NCI-H345 treated with DMSO at 0.1 percent for 48 hours (cell line): ENCODE data around the gene RPS6KA2.
"Not testable (repeated sequence)": the region's sequence is repeated elsewhere in the genome, so short reads cannot be mapped to it uniquely, and the experiment has no call there.

ENCODE experiments used
- DNase-seq: peaks from one replicate; lab custom pipeline; 2025; ENCODE audit not compliant: unreplicated experiment; lab: John Stamatoyannopoulos, UW

RPS6KA2 gene

DNA sequence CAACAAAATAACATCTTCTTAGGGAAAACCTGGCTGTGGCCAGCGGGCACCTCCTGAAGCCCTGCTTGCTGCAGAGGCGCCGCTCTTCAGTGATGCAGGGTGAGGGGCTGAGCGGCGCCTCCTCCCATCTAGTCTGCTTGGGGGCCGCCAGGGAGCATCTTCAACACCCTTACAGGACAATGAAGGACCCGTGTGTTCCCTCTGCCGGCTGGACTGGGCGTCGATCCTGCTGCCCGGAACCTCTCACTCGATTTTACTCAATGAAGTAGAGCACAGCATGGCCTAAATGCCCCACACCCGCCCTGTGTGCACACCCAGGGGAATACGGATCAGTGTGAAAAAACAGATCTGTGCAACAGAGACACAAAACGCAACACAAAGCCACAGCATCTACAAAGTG lies 215.8 kb downstream of the RPS6KA2 start:
- DNase-seq: no peak

DNA sequence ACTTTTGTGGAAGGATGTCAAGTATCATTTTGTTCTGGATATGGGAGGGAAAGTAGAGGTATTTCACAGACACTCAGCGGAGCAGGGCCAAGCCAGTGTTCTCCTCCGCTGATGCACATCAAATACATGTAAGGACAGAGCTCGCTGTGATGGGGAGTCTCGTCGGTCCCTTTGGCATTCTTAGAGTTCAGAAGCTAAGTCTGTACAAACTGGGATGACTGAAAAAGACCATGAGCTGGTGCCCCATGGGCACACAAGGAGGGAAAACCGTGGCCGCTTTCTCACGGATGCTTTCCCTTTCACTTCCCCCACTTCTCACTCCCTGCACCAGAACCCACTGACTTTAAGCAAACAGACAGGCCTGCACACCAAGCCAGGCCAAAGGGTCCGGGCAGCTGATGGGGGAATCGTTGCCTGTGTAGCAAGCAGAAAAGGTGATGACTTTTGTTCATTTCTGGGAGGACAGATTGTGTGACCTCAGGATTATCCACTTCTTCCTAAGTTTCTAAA lies 216.6 kb downstream of the RPS6KA2 start:
- DNase-seq: no peak

DNA sequence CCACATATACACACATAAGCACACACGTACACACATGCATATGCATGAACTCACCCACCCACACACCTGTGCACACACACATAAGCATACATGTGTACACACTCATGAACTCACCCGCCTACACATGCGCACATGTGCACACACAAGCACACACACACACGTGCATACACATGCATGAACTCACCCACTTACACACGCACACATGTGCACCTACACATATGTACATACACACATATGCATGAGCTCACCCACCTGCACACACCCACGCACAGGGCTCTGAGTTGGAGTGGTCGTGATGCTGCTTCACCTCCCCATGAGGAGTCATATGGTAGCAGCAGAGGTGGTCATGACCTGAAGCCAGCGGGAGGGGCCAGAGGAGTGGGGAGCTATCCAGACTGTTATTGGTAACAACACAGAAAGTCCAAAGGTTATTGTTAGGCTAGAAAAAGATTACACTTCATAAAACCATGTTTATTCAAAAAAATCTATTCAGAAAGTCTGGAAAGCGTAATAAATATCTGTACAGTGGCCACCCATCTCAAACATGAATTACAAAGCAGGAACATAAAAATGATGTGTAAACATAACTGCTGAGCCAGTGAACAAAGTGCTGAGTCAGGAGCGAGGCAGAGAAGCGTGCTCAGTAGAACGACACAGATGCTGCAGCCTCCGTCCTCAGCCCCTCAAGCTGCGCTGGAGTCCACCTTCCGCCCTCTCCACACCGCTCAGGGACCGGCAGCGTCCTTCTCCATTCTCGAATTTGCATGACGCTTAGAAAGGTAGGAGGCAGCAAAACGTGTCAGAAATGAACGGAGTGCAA lies 217.9 kb downstream of the RPS6KA2 start:
- no peak for DNase-seq

DNA sequence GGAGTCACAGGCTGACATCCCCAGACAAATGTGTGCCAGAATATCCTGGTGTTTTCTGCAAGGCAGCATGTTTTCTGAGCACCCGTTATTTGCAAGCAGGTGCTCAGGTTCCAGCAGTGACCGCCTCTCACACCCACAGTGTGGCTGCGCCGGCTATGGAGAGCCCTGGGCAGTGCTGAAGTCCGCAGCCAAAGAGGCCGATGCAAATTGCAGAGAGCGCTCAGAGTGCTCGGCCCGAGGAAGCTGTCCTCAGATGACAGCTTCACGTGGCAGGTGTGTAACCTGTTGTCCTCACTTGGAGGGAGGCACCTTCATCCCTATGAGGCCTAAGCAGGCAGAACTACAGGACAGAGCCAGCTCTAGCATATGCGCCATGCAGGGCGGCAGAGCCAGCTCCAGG lies 220.9 kb downstream of the RPS6KA2 start:
- no peak for DNase-seq

DNA sequence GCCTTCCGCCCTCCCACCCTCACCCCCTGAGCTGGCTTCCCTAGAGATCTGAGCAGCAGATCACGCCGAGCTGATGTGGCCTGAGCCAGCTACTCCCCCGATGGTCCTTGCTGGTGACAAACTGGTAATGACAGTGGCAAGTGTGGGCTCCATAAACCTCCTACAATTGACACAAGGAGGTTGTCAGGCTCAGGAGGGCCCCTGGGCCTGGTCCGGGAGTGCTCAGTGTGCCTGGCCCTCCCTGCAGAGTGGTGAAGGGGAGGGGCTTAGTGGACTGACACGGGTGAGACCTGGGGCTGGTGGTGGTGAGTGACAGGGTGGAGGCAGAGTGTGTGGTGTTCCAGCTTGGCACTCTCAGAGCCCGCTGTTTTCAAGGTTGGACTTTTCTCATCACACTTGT lies 221.7 kb downstream of the RPS6KA2 start:
- DNase-seq: no peak

DNA sequence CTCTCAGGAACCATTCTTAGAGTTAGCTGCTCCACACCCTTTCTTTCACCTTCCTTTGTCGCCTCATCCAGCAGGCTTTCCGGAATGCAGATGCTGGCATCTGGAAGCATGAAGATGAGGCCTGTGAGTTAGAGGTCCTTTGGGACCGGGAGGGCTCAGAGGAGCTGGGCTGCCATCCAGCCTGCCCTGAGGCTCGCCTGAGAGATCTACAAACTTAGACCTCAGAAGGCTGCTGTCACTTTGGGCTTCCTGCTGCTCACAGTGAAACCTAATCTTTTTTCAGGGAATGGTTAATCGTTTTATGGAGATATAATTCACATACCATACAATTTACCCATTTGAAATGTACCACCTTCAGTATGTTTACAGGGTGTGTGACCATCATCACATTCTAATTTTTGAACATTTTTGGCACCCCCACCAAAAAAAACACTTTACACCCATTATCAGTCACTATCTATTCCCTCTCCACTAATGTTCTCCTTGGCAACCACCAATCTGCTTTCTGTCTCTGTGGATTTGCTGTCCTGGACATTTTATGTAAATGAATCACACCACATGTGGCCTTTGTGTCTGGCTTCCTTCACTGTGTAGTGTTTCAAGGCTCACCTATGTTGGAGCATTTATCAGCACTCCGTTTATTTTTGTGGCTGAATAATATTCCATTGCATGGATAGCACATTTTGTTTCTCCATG lies 224.3 kb downstream of the RPS6KA2 start:
- DNase-seq: no peak

DNA sequence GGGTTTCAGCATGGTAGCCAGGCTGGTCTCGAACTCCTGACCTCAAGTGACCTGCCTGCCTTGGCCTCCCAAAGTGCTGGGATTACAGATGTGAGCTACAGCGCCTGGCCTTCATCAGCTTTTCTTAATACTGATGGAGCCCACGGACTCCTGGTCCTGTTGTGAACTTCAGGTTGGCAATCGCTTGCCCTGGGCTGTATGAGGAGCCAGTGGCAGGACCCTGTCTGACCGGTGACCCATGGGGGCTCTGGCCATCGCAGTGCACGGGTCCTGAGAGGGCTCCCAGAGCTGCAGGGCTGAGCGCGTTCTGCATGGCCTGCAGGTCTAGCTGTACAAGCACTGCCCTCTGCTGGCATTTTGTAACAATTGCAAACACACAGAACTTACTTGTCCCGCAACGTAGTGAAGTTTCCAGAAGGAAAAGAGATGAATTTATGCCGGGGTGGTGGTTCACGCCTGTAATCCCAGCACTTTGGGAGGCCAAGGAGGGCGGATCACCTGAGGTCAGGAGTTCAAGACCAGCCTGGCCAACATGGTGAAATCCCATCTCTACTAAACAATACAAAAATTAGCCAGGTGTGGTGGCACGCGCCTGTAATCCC lies 226.3 kb downstream of the RPS6KA2 start:
- peak; percentile 42 for DNase-seq

DNA sequence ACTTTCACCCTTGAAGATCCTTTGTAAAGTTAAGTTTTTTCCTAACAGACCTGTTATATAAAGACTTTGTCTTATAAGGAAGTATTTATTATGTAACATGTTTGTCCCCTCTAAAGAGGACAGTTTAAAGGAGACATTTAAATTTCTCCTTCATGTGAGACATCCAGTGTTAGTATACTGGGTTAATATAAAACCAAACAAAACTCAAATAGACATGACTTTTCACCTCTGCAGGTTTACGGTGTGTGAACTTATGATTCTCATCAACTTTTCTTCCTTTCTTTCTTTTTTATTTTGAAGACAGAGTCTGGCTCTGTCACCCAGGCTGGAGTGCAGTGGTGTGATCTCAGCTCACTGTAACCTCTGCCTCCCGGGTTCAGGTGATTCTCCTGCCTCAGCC lies 226.9 kb downstream of the RPS6KA2 start:
- DNase-seq: no peak

DNA sequence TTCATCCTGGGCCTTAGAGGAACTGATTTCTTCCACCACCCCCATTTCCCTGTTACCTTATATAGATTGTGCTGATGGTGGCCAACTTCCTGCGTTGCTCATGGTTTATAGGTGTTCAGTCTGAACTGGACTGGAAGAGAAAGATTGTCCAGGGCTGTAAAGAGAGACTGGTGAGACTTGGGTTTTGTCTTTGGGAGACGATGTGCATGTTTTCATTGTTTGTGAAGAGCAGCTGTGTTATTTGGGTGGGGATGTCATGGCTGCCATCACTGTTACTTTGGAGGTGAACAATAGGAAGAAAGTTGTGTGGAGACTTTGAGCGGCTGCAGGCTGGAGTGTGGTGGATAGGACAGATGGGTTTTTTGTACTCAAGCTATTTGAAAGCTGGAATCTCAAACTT lies 228.7 kb downstream of the RPS6KA2 start:
- no peak for DNase-seq

DNA sequence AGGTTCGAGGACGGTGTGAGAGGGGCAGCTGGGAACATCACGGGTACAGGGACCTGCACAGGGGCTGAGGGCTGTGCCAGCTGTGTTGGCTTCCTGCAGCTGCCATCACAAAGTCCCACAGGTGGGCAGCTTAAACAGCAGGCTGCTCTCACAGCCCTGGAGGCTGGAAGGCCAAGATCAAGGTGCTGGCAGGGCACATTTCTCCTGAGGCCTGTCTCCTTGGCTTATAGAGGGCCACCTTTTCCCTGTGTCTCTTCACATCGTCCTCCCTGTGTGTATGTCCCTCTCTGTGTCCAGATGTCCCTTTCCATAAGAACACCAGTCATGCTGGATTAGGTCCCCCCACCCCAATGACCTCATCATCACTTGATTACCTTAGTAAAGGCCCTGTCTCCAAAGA lies 229.2 kb downstream of the RPS6KA2 start:
- no peak for DNase-seq

DNA sequence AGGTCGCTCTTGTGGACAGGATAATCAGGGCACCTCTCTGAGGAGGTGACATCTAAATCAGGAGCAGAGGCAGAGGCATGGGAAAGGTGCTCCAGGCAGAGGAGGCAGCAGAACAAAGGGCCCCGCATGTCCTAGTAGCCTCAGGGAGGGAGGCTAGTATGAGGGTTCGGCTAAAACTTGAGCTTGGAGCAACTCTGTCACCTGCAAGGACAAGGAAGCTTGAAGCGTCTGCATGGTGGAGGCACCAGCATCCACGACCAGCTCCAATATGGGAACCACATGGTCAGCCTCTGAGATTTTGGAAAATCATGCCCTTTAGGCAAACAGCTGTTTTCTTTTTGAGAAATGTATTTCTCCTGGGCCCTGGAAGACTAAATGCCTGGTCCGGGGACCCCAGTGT lies 231.3 kb downstream of the RPS6KA2 start:
- no peak for DNase-seq

DNA sequence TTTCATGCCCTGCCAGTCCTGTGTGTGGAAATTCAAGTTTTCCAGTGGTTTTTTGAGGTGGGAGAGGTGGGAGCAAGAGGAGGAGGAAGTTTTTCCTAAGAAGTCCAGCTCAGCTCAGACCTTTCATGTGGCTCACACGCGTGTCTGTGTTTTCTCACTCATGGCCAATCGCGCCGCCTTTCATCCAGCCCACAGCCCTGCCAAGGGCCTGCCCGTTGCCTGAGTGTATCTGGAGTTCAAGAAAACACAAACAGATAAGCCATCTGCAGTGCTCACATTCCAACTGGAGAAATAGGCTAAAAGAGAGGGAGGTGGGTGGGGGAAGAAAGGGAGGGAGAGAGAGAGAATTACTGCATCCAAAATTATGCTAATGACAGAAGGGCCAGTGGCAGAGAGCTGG lies 231.7 kb downstream of the RPS6KA2 start:
- DNase-seq: no peak

DNA sequence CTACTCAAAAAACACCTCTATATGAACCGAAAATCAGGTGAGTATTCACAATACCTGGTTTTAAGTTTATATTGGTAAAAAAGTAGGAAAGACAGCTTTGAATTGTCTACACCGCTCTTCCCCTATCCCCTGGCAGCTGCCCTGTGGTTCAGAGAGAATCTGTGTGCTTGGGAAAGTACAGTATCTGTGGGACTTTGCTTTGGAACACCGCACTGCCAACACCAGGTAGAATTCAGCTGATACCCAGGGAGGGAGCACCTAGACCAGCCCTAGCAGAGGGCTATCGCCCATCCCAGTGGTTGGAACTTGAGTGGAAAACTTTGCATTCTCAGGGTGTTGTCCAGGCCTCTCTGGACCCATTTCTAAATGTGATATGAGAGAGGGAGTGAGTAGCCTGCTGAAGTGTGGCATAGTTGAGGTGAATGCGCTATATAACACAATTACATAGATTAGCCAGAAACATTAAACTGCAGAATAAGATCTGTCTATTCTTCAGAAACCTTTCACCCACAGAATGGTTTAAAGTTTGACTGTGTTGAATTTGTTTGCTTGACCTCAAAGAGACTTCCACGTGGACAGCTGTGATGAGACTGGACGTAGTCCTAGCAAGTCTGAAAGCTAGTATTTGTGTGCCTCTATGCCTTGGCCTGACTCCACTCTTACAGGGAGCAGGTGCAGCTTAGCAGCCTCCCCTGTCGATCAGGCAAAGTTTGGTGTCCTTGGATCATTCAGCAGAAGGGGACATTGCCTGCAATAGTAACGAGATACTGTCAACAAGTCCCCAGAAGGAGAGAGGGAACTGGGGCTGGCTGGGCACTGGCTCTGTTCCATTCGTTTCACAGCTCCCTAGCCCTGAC lies 232.8 kb downstream of the RPS6KA2 start:
- DNase-seq: no peak

DNA sequence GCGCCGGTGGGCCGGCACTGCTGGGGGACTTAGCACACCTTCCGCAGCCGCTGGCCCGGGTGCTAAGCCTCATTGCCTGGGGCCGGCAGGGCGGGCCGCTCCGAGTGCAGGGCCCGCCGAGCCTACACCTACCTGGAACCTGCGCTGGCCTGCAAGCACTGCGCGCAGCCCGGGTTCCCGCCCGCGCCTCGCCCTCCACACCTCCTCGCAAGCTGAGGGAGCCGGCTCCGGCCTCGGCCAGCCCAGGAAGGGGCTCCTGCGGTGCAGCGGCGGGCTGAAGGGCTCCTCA lies 233.6 kb downstream of the RPS6KA2 start:
- no peak for DNase-seq

DNA sequence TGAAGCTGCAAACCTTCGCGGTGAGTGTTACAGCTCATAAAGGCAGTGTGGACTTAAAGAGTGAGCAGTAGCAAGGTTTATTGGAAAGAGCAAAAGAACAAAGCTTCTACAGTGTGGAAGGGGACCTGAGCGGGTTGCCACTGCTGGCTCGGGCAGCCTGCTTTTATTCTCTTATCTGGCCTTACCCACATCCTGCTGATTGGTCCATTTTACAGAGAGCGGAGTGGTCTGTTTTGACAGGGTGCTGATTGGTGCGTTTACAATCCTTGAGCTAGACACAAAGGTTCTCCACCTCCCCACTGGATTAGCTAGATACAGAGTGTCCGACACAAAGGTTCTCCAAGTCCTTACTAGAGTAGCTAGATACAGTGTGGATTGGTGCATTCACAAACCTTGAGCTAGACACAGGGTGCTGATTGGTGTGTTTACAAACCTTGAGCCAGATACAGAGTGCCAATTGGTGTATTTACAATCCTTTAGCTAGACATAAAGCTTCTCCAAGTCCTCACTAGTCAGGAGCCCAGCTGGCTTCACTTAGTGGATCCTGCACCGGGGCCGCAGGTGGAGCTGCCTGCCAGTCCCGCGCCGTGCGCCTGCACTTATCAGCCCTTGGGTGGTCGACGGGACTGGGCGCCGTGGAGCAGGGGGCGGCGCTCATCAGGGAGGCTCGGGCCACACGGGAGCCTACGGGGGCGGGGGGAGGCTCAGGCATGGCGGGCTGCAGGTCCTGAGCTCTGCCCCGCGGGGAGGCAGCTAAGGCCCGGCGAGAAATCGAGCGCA lies 234.1 kb downstream of the RPS6KA2 start:
- not testable (repeated sequence) for DNase-seq

DNA sequence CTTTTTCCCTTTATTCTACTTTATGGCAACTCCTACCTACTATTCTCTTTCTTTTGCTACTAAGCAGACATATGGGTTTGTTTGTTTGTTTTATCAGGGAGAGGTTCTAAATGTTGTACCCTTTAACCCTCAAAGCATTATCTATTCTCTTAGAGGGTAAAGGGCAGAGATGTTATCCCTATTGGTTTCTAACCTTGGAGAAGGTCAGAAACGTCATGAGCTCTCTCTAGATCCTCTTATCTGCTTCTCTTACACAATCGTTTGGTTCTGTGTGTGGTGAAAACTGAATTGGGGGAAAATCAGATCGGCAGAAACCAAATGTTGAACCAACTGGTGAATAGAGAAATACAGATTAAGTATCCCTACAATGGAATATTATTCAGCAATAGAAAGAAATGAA lies 237.9 kb downstream of the RPS6KA2 start:
- no peak for DNase-seq

DNA sequence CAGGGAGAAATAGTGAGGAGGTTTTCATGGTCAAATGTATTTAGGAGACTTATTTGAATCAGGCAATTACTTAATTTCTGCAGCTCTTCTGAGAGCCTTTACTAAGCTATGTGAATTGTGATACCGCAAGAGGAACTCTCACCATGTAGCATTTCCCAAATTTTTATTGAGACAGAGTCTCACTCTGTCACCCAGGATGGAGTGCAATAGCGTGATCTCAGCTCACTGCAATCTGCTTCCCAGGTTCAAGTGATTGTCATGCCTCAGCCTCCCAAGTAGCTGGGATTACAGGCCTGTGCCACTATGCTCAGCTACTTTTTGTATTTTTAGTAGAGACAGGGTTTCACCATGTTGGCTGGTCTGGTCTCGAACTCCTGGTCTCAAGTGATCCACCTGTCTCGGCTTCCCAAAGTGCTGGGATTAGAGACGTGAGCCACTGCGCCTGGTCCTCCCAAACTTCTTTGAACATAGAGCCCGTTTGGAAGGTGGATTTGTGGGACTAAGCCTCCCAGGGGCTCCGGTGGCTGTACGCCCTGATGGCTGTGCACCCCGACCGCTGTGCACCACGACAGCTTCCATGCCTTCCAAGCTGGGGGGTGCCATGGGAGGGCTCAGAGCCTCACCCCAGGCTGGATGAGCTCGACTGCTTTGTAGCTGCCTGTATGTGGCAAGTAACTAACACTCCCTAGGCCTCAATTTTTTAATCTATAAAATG lies 238.6 kb downstream of the RPS6KA2 start:
- no peak for DNase-seq

DNA sequence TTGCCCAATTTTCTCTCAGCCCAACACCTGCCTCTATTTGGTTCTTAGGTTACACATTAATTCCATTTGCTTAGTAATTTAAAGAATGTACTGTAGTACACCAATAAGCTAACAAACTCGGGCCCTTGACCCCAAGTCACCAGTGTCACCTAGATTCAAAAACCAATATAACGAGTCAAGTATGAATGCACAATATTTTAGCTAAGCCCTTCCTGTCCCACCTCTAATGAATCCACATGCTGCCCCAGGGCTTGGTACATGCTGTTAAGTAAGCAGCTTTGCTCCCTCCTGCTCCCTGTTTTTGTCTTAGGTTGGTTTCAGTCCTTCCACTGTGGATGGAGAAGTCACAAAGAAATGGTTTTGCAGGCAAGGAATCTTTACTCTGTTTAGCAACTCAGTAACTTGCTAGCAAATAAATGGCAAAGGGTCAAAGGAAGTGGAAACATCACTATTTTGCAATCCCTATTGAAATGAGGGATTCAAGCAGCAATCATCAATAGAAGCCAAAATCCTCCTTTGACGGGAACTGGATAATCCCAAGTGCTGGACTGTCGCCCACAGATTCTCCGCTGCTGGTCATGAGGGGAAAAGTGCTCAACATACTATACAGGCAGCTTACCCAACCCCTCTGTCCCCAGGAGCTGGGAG lies 239.3 kb downstream of the RPS6KA2 start:
- no peak for DNase-seq

DNA sequence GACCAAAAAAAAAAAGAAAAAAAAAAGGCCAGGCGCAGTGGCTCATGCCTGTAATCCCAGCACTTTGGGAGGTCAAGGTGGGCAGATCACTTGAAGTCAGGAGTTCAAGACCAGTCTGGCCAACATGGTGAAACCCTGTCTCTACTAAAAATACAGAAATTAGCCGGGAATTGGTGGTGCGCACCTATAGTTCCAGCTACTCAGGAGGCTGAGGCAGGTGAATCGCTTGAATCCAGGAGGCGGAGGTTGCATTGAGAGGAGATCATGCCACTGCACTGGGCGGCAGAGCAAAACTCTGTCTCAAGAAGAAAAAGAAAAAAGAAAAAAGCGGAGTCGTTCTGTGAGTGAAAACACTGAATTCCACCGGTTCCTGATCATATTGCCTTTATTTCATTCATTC lies 240.0 kb downstream of the RPS6KA2 start:
- not testable (repeated sequence) for DNase-seq
